PFSK-1 (cell line): ENCODE measurements around the gene RGS4.

Experiments used
- FOXP2 ChIP-seq: optimal IDR thresholded peaks from 2 replicates; pipeline ENCODE3; 2011; ENCODE audit warnings: borderline replicate concordance, control low read depth, inconsistent platforms; ENCODE audit not compliant: insufficient read depth; ENCODE audit errors: extremely low read length, extremely low read depth
- POLR2AphosphoS5 ChIP-seq: IDR thresholded peaks from 2 replicates; pipeline ENCODE4 v1.6.1; 2012; ENCODE audit warnings: low read depth, mild to moderate bottlenecking, control low read depth, low read length, moderate library complexity
- SIN3A ChIP-seq: IDR thresholded peaks from 2 replicates; pipeline ENCODE4 v1.6.1; 2012; ENCODE audit warnings: mild to moderate bottlenecking, low read length, moderate library complexity, borderline replicate concordance; ENCODE audit not compliant: insufficient read depth
- TAF1 ChIP-seq: IDR thresholded peaks from 2 replicates; pipeline ENCODE4 v1.6.1; 2012; ENCODE audit warnings: low read length, control low read depth, borderline replicate concordance; ENCODE audit not compliant: insufficient read depth
- TF ChIP-seq, protein P1 (sequence below), 2 experiments: IDR thresholded peaks; 2 replicates each; pipeline versions ENCODE4 v1.6.1 to v1.8.0; 2011 to 2012; ENCODE audit warnings: low read depth in 2 of 2, low read length in 2 of 2, control low read depth in 1 of 2, inconsistent platforms in 1 of 2, mild to moderate bottlenecking in 1 of 2, moderate library complexity in 1 of 2; ENCODE audit not compliant: insufficient read depth in 1 of 2

The RGS4 gene

DNA sequence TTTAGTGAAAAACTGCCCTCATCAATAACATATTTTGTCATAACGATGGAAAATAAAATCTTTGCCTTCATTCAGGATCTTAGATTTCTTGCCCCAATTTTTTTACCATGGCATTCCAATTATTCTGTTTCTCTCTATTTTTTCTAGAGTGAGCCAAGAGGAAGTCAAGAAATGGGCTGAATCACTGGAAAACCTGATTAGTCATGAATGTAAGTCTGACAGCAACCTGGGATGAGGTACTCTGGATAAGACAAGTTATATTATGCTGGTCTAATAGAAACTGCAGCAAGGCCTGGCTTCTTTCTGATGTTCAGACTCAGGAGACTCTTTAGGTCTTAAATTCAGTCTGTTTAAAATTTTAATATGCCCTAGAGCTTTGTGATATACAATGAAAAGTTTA is 3.5 kb downstream of the RGS4 start:
- TF ChIP-seq POLR2AphosphoS5: no peak

DNA sequence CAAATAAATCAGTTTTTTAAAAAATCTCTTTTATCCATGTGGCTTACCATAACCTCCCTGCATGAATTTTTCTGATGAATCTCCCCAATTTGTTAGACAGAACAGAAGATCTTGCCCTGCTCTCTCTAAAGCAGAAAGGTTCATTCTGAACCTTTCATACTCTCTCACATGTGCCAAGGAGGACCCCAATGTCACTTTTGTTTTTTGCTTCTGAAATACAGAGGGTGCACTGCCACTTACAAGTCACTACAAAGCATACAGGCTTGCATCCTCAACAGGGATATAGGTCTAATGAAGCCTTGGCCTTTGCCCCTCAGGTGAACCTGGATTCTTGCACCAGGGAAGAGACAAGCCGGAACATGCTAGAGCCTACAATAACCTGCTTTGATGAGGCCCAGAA is 4.8 kb downstream of the RGS4 start:
- TF ChIP-seq, protein P1, sequence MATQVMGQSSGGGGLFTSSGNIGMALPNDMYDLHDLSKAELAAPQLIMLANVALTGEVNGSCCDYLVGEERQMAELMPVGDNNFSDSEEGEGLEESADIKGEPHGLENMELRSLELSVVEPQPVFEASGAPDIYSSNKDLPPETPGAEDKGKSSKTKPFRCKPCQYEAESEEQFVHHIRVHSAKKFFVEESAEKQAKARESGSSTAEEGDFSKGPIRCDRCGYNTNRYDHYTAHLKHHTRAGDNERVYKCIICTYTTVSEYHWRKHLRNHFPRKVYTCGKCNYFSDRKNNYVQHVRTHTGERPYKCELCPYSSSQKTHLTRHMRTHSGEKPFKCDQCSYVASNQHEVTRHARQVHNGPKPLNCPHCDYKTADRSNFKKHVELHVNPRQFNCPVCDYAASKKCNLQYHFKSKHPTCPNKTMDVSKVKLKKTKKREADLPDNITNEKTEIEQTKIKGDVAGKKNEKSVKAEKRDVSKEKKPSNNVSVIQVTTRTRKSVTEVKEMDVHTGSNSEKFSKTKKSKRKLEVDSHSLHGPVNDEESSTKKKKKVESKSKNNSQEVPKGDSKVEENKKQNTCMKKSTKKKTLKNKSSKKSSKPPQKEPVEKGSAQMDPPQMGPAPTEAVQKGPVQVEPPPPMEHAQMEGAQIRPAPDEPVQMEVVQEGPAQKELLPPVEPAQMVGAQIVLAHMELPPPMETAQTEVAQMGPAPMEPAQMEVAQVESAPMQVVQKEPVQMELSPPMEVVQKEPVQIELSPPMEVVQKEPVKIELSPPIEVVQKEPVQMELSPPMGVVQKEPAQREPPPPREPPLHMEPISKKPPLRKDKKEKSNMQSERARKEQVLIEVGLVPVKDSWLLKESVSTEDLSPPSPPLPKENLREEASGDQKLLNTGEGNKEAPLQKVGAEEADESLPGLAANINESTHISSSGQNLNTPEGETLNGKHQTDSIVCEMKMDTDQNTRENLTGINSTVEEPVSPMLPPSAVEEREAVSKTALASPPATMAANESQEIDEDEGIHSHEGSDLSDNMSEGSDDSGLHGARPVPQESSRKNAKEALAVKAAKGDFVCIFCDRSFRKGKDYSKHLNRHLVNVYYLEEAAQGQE (IDR thresholded peaks at IDR 0.05; ENCODE audit: insufficient read depth in 1 of 2, low read depth in 2 of 2, low read length in 2 of 2): no peak
- TF ChIP-seq FOXP2 (no peak), SIN3A (no peak), POLR2AphosphoS5 (no peak), TAF1 (no peak)

DNA sequence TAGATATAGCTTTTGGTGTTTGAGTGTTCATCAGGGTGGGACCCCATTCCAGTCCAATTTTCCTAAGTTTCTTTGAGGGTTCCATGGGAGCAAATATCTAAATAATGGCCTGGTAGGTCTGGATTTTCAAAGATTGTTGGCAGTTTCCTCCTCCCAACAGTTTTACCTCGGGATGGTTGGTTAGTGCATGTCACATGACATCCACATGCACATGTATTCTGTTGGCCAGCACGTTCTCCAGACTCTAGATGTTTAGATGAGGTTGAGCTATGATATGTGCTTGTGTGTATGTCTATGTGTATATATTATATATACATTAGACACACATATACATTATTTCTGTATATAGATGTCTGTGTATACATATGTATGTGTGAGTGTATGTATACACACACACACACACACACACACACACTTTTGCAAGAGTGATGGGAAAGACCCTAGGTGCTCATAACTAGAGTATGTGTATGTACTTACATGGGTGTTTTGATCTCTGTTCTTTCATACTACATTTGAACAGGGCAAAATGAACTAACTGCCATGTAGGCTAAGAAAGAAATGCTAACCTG is 5.6 kb downstream of the RGS4 start:
- no peak for TF ChIP-seq TAF1
- no peak for TF ChIP-seq SIN3A
- TF ChIP-seq POLR2AphosphoS5: no peak
- TF ChIP-seq, protein P1 (IDR thresholded peaks at IDR 0.05; ENCODE audit: insufficient read depth in 1 of 2, low read depth in 2 of 2, low read length in 2 of 2): no peak
- no peak for TF ChIP-seq FOXP2

DNA sequence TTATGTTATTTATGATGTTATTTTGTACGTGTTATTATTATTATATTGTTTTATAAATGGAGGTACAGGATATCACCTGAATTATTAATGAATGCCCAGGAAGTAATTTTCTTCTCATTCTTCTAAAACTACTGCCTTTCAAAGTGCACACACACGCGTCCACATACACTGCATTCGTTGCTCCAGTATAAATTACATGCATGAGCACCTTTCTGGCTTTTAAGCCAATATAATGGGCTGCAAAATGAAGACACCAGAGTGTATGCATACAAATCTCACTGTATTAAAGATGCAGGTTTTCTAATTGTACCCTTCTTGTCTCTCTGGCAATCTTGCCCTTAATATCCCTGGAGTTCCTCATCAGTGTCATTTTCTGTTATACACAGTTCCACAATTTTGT is 6.9 kb downstream of the RGS4 start:
- TF ChIP-seq POLR2AphosphoS5 (no peak), SIN3A (no peak), FOXP2 (no peak), TAF1 (no peak)
- TF ChIP-seq, protein P1 (IDR thresholded peaks at IDR 0.05; ENCODE audit: insufficient read depth in 1 of 2, low read depth in 2 of 2, low read length in 2 of 2): no peak

DNA sequence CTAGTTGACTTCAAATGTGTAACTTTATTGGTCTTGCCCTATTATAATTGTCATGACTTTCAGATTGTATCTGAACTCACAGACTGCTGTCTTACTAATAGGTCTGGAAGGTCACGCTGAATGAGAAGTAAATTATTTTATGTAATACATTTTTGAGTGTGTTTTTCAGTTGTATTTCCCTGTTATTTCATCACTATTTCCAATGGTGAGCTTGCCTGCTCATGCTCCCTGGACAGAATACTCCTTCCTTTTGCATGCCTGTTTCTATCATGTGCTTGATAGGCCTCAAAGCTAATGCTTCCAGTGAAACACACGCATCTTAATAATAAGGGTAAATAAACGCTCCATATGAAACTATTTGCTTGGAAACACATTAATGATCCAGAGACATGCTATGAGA is 7.3 kb downstream of the RGS4 start:
- TF ChIP-seq SIN3A (no peak), TAF1 (no peak), POLR2AphosphoS5 (no peak), FOXP2 (no peak)
- TF ChIP-seq, protein P1 (IDR thresholded peaks at IDR 0.05; ENCODE audit: insufficient read depth in 1 of 2, low read depth in 2 of 2, low read length in 2 of 2): no peak
